NCI-H2029 (cell line): ENCODE results near the gene FMN1.
"Not testable (repeated sequence)": the region's sequence is repeated elsewhere in the genome, so short reads cannot be mapped to it uniquely, and the experiment has no call there.

ENCODE experiments used
- DNase-seq: peaks from one replicate; lab custom pipeline; 2025; lab: John Stamatoyannopoulos, UW

FMN1 gene

DNA sequence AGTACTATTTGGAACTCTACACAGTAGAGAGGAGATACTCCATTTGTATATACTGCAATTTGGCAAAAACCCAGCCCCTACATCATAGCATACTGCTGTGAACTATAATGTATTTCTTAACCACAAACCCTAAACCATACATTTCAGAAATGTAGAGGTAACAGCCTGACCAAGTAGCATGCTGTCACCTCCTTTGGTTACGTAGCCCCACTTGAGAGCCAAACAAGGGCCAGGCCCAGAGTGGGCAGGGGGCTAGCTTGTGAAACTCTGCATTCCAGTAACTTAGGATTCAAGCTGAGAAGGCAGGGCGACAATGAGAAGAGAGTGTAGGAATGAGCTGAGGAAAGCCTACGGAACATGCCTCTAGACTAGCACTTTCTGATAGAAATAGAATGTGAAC lies 340.9 kb downstream of the FMN1 start:
- DNase-seq: no peak

DNA sequence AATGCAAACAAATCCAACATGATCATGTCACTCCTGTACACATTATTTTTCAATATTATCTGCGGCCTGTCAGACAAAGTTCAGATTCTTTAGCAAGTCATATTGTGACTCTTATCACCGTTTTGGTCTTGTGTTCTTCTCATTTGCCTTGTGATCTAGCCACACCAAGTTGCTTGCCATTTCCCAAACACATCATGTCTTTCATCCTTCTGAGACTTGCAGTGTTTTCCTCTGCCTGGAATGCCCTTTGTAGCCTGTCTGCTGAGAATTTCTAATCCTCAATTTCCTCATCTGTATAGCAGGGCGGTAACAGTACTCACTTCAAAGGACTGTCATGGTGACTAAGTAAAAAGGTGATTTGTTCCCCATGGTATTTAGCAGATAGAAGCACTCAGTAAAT lies 341.7 kb downstream of the FMN1 start:
- DNase-seq: no peak

DNA sequence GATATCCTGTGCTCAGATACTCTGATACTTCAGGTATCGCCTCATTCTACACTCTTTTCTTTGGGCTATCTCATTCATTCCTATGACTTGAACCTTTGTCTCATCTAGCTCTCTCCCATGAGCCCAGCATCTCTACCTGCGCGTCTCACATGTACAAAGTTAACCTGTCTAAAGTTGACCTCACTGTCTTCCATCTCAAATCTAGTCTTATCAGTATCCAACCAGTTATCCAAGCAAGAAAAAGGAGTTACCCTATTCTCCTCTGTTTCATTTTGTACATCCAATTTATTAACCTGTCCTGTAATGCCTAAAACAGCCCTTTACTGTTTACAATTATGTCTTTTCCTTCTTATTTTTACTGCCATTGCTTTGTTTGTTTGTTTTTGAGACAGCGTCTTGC lies 342.5 kb downstream of the FMN1 start:
- DNase-seq: no peak

DNA sequence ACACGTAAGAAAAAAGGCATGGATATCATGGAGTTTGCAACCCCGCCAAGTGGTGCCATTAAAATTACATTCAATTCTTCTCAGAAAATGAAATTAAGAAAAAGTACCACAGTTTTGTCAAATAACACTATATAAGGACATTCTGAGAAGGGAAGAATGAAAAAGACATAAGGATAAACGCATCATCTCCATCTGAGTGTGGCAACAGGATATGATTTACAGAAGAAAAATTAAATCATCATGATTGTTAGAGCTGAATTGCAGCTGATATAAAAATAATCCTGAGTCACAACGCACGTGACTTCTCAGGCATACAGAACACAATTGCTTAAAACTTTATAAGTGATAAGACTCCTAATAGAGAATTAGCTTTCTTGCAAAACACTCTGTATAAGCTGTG lies 342.9 kb downstream of the FMN1 start:
- no peak for DNase-seq

DNA sequence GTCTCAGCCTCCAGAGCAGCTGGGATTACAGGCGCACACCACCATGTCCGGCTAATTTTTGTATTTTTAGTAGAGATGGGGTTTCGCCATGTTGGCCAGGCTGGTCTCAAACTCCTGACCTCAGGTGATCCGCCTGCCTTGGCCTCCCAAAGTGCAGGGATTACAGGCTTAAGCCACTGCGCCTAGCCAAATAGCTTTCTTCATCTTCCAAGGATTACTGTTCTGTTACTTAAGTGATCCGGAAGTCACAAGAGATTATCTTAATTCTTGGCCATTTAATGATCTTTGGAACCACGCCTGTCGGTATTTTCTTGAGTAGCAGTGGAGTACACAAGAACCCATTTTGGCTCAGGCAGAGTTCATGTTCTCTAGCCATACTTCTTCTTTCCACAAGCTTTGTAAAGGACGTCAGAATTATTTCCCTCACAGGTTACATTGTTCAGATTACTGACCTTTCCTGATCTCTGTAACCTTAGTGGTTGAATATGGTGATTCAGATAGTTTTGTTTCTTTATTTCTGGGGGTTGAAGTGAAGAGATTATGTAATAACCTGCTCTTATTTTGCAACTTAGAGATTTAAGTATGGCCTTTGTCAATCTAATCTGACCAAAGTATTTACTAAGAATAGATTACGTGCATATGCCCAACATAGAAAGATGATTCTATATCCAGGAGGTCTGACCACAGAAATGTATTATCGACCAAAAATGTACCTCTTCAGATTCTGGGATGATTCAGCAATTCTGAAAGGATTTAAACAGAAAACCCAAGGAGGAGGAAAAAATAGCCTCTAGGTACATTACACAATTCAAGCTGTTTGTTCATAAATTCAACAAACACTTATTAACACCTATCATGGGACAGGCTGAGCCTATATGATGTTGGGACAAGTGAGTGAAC lies 344.5 kb downstream of the FMN1 start:
- no peak for DNase-seq

DNA sequence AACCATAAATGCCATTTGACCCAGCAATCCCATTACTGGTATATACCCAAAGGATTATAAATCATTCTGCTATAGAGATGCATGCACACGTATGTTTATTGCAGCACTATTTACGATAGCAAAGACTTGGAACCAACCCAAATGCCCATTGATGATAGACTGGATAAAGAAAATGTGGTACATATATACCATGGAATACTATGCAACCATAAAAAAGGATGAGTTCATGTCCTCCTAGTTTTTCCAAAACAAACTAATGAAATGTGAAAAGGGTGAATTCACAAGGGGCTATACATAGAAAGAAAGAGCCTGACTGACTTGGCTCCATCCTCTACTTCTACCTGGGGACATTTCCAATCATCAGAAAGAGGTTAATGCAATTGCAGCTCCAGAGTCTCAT lies 347.8 kb downstream of the FMN1 start:
- DNase-seq: not testable (repeated sequence)

DNA sequence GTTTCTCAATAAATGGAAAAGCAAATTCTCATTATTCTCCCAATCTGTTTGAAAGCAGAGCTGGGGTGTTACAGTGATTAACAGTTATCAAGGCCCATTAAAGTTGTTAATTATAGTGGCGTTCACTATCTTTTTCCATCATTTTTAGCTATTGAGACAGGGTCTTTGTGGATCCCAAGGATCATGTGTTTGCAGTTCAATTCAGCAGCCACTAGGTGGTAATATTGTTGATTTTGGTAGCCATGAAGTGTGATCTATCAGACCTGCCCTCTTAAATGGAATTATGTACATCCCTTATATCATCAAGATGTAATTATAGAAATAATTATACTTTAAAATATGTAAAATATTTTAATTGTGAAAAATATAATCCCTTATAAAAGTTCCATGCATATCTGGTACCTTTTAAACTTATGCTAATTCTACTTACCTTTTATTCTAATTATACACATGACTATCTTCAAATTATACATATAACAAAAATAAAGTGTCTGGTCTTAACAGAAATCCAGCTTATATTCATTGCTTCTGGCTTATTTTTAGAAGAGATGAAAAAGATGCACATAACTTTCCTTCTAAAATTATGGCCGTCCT lies 350.3 kb downstream of the FMN1 start:
- DNase-seq: no peak

DNA sequence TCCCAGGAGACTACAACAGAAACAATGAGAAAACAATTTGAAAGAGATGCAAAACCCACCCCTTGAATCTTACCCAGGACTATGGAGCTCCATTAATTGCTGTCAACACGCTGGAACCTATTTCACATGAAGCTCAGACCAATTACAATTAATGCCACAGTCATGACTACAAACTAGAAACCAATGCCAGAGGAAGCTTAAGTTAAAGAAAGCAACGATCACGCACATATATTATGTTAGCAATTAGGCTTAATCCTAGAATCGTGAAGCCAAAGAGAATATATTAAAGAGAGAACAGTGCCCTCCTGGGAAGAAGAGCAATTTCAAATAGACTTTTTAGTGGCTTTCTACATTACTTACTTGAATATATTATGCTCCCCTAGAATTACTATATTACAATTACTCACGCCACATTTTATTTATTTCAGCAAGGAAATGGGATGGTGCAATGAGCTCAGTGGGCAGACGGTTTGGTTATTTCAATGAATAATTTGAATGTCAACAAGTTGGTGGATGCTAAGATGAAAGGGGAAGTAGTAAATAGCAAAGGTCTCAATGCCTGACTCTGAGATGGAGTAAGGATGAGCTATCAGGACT lies 351.2 kb downstream of the FMN1 start:
- DNase-seq: no peak

DNA sequence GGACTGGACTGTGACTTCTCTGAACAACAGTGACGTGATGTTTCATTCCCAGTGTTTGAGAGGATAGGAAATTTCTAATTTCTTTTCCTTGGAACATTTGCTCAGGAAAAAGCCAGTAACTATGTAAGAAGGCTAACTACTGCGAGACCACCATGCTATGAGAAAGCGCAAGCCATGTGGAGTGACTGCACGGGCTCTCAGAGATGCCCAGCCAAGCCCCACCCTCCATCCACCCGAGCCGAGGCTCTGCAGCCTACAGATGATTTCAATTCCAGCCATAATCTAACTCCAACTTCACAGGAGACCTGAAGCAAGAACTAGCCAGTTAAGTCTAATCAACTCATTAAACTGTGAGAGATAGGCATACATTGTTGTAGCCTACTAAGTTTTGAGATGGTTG lies 352.4 kb downstream of the FMN1 start:
- DNase-seq: no peak

DNA sequence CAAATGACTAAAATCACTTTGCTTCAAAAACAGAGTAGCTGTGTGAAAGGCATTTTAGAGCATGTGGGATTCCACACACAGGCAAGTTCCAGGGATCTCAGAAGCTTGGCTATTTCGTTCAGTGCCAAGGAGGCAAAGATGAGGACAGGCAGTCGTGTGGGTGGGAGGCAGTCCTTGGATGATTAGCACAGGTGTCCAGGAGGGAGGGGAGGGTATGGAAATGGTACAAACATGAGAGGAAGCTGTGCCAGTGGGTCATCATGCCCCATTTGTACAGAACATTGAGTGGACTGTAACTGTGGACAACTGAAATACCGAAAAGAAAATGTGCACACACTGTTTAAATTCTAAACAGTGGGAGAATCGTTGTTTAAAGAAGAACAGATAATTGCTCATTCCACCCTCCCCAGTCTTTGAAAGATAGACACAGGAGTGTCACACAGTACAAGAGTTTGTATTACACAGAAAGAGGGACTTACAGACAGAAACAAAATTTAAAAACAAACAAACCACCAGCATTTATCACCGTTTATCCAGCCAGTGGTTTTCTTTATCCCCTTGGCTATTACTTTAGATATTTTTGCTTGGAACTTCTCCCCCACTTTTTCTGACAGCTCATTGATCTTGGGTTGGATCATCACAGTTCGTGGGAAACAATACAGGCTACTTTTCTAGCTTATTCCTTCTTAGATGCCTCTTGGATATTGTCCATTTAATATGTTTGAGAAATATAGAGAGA lies 353.8 kb downstream of the FMN1 start:
- DNase-seq: no peak

DNA sequence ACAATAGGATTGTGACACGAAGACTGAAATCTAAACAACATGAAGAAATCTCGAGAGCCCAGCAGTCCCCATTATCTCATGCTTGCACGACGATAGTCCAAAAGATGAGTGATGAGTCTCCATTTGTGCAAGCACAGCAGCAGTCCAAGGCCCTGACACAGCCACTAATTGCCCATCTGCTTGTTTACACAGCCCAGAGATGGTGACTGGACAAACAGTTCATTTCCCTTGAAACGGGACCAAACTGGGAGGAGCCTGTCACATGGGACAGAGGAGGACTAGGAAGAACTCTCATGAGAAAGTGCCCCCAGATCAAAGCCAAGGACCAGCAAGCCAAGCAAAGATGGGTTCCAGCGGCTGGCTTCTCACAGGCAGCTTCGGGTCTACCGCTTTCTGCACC lies 355.7 kb downstream of the FMN1 start:
- DNase-seq: peak; percentile 60

DNA sequence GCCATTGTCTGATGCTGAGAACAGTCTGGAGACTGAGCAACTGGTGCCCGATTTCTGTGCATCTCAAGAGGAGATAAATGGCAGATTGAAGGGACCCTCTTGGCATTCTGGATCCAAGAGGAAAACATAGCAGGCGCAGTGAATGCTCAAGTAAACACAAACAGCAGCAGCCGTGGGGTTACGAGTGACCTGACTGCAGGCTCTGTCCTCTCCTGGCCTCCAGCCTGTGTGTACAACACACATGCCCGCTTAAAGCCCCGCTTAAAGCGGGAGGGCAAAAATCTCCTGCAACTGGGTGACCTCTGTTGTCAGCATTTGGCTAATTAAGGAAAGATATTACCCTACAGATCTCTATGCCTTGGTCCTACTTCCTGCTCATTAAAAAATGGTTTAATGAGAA lies 356.2 kb downstream of the FMN1 start:
- DNase-seq: no peak

DNA sequence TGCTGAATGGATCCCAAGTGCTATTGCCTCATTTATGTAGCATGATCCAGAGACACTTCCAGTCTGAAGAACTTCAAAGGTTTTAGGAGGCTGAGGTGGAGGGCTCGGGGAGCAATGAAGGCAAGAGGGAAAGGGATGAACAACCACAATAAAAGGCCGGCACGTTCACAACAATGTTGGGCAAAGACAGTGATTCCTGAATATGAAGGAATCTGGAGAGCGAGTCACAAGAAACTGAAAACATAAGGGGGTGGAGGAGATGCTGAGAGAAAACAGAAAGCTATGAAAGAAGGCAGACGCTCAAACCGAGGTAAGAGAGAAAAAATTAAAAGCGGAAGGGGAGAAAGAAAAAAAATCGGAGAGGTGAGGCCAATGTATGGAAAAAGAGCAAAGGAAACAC lies 356.6 kb downstream of the FMN1 start:
- DNase-seq: no peak

DNA sequence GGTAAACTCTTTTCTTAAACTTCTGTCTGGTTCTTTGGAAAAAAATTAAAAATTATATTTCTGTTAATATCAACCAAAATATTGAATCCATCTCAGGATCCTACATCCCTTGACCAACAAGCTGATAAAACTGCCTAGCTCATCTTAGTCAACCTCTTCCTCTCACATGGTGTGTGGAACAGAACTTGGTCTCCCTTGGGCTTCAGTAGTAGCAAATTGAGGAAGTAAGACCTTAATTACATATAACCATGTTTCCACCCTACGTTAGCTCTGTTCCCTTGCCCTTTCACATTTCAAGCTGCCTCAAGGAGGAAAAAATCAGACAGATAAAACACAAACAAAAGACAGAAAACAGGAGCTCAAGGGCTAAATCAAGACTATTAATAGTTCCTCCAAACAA lies 360.4 kb downstream of the FMN1 start:
- DNase-seq: no peak

DNA sequence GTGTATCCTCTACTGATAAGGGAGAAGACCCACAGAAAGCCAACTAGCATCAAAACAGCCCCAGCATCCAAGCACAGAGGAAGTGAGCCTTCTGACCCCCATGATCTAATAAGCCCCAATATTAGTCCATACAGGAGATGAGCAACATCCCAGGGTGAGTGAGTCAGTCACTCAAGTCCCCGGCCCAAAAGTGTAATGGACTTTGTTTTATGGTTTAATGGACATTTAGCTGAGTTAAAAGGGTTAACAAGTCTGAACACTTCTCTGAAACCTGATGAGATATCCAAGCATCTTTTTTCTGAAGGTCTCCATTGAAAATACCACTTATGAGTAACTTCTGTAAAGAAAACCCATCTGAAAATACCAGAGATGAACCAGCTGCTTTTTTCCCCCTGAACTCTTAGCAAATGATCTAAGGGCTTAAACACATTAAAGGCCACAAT lies 361.1 kb downstream of the FMN1 start:
- no peak for DNase-seq

DNA sequence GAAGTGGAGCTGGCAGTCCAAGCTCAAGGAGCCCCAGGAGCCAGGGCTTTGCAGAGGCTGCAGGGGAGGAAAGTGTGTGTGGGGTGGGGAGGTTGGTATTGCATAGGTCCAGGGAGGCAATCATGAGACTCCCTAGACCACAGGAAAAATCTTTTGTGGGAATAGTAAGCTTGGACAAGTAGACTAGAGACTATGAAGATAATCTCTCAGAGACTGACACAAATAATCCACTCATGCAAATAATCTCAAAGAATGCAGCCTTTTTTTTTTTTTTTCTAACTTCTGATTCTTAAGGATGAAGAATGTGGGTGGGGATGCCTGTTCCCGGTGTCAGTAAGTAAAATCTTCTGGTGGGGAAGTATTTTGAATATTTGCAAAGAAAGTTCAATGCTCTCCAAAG lies 363.0 kb downstream of the FMN1 start:
- no peak for DNase-seq

DNA sequence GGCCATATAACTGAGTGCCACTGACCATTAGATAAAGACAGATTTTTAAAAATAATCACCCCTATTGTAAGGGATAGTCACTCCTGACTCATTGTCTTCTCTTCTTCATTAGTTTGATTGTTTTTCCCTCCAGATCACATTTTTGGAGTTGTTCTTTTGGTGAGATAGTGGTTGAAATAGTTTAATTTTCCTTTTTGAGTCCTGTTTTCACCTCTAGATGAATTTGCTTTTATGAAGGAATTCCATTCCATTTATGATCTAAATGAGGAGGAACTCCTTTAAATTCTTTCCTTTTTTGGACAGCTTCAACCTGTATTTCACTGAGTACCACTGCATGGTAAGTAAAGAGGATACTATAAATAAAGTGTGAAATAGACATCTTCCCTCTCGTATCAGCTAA lies 364.3 kb downstream of the FMN1 start:
- DNase-seq: no peak

DNA sequence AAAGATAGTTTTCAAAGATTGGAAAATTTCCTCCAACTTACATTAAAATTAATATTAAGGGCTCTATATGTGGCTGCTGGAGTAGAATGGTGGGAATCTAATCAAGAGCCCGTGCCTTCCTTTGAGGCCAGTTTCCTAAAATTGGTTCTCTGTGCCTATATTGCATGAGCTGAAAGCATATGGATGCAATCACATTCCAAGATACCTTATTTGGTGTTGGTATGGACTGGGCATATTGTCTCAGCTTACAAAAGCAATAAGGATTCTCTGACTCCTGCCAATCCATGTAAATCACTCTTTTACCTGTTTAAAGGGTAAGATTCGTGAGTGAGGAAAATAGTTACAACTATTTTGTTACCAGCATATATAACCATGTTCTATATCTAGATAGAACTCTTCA lies 365.1 kb downstream of the FMN1 start:
- no peak for DNase-seq

DNA sequence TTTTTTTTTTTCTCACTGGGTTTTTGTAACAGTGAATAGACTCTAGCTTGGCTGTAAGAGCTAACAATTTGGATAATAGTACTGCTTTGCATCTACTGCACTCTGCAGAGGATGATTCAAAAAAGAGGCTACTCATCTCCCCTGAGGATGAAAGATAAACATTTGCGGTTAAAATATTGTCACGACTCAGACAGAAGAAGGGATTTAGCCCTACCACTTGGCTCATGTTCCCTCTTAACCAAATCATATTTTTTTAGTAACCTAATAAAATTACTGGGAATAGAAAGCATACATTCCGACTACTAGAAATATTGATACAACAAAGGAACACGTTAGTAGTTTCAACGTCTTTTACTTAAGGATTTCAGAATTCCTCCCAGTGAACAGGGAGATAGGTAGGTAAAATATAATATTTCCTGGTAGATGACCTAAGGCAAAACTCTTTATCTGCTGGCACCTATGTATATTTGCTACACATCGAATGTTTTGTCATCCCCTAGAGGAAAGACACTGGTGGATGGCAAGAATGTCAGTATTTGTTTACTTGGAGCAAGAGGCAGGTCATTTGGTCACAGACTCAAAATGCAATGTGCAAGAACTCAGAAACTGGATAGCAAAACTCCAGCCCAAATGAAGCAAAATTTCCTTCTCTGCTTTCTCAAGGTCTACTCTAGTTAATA lies 365.9 kb downstream of the FMN1 start:
- no peak for DNase-seq

DNA sequence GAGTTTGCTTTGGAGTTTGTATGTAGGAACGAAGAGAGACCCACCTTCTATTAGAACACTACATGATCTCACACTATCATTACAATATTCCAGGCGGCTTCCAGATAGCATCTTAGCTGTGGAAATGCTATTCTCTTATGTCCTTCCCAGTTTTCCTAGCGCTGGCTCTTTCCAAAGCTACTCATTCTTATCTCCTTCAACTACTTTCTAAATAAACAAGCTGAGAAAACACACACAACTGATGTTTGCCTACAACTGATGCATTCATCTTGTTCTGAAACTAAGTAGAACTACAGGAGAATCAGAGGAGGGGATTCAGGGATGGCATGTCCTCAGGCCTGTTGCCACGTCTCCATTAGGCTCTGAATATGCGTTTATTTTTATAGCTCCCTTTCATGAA lies 367.8 kb downstream of the FMN1 start:
- no peak for DNase-seq

DNA sequence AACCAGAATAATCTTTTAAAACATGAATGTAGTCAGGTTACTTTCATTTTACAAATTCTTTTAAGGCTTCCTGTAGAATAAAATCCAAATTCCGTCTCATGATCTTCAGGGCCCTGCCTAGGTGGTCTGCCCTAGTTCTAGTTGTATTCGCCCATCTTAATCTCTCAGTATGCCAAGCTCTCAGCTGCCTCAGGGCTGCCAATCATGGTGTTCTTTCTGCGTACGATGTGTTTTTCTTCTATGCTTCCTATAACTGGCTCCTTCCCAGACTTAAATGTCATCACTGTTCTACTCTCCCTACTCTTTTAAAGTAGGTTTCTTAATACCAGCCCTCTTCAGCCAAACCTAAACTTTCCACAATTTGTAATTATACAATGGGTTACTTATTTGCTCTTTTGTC lies 369.3 kb downstream of the FMN1 start:
- DNase-seq: no peak

DNA sequence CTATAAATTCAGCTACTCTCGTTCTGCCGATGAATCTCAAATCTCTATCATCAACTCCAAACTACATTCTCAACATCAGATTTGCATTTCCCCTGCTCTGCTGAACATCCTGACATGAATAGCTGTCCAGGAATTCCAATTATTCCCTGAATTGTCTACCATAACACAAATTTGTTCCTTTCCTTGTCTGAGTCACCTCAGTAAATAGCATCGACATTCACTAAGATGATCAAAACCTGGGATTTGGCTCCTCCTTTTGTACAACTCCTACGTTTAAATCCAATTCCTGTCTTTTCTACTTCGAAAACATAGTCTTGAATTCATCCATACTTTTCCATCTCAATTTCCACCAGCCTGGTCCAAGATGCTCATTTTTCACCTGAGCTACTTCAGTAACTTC lies 369.7 kb downstream of the FMN1 start:
- no peak for DNase-seq
